NCI-H510A treated with DMSO at 0.1 percent for 48 hours (cell line): ENCODE data around the gene LIPH.

Experiments used
- DNase-seq: peaks from one replicate; lab custom pipeline; 2025; lab: John Stamatoyannopoulos, UW

Gene LIPH

DNA sequence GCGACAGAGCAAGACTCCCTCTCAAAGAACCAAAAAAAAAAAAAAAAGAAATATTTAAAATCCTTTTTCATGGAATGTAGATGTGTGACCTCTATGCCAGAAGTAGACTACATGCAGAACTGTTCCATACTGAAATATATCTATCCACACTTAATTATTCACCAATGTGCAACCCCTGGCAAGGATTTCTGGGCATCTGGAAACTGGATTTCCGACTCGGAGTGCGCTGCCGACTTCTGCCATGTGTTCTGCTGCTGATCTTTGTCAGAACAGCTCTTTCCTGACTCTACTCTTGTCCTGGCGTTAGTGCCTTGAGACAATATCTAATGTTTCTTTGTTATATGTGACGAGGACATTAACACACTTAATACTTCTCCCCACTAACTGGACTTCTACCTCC is 11.7 kb downstream of the LIPH start:
- DNase-seq, result no peak

DNA sequence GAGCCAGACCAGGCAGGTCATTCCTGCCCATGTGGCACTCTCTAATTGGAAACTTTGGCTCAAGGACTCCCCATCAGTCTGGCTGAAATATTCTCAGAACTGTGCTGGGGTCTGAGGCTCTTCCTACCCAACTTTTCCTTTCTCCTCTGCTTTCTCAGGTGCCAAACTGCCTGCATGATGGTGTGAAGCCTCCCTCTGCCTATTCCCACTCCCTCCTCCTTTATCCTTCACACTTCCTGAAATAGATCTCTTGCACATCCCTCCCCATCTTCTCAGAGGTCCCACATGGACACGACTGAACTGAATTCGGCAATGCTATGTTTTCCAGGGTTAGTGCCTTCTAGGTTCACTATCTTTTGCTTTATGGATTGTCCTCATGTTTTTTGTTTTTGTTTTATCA is 12.5 kb downstream of the LIPH start:
- no peak for DNase-seq

GRCh38 chr3:185537369-185537970 is 14.9 kb downstream of the LIPH start:
- peak; percentile 37 for DNase-seq

DNA sequence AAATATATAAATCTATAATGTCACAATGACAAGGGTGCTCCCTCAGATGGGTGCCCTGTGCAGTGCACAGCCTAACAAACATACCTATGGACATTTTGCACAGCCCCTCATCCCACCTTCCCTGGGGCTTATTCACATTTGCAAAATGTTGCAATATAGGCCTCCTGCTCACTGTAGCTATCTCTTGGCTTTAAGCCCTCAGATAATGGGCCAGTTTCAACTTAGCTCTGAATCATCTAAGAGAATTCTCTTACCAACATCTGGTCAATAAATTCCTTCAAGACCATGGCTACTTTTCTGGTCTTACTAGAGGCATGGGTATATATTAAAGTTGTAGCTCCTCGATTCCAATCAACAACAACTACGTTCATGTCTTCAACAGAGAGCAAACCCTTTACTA is 17.9 kb downstream of the LIPH start:
- DNase-seq, result no peak

- no peak for DNase-seq
Observed at GRCh38 chr3:185532901-185533300, 19.5 kb downstream of the LIPH start.

- DNase-seq, result no peak
Observed at GRCh38 chr3:185530856-185531255, 21.5 kb downstream of the LIPH start.

GRCh38 chr3:185528532-185528931 is 23.9 kb downstream of the LIPH start:
- no peak for DNase-seq

GRCh38 chr3:185527364-185527763 is 25.0 kb downstream of the LIPH start:
- DNase-seq, result no peak

- no peak for DNase-seq
Observed at GRCh38 chr3:185526349-185526951, 25.9 kb downstream of the LIPH start.

- no peak for DNase-seq
Observed at GRCh38 chr3:185521349-185522138, 30.8 kb downstream of the LIPH start.

GRCh38 chr3:185519021-185519420 is 33.4 kb downstream of the LIPH start:
- DNase-seq, result peak; percentile 5

GRCh38 chr3:185517387-185518130 is 34.8 kb downstream of the LIPH start:
- DNase-seq, result no peak

DNA sequence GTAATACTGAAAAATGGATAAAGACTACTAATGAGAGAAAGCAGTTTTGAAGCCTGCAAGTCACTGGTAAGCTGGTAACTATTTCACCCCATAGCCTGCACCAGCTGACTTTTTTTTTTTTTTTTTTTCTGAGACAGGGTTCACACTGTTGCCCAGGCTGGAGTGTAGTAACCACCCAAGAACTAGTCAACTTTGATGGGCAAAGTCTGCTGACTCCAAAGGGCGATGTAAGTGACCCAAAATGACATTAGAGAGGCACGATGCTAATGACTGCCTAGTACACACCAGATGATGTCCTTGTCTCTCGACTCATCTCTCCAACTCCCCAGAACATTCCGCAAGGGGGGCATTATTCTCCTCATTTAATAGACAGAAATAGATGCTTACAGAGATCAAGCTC is 40.7 kb downstream of the LIPH start:
- DNase-seq, result no peak

DNA sequence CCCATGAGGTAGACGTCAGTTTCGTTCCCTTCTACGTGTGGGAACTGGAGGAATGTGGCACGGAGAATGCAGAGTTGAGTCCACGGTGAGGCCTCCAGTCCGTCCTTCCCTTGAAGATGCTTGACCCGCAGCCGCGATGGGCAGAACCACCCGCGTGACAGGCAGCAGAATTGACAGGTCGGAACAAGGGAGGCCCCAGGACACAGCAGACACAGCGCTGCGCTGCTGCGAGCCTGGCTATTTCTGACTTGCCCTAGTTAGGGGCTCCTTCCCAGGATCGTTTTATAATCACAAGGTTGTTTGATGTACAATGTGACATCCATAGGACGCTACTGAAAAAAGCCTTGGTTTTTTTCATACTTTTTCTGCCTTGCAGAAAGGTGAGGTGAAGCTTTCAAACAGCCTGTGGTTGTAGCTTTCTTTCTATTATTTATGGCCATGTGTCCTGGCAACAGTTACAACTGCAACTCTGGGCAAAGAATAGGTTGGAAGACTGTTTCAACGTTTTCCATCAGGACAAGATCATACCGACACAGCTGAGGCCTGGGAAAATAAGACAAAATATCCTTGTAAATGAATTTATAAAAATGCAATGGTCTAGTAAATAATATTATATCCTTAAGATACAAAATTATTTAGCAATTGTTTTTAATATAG is 43.9 kb downstream of the LIPH start:
- DNase-seq, result no peak

DNA sequence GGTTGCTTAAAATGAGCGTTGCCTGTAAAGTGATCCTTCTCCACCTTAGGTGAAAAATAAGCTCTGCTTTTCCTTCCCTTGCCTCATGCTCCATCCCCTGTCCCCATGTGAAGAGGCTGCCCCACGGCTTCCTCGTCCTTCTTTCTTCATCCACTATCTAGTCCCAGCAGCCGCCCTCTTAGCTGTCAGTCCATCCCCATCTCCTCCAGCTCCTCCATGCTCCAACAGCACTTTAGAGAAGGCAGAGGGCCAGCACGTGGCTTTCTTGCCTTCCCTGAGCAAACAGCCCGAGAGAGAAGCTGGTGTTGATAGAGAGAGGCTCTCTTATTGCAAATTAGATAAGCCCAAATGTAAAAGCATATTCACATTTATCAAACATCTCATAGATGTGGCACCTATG is 44.5 kb downstream of the LIPH start:
- no peak for DNase-seq

- no peak for DNase-seq
Observed at GRCh38 chr3:185504636-185505035, 47.8 kb downstream of the LIPH start.

DNA sequence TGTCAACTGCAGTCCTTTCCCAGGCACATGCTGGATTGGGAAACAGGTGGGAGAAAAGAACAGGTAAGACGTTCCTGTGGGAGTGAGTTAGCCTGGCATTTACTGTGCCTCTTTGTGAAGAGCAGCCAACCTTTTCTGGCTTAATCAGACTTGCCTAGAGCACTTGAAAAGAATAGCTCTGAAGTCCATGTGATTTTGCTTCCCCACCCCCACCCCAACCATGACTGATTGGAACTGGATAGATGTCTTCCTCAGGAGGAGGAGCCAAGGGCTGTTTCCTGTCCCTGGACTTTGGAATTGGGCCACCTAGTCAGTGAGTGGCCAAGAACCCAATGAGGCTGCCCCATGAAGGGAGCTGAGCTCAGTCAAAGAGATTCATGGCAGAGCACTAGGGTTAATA is 48.9 kb downstream of the LIPH start:
- DNase-seq, result no peak

DNA sequence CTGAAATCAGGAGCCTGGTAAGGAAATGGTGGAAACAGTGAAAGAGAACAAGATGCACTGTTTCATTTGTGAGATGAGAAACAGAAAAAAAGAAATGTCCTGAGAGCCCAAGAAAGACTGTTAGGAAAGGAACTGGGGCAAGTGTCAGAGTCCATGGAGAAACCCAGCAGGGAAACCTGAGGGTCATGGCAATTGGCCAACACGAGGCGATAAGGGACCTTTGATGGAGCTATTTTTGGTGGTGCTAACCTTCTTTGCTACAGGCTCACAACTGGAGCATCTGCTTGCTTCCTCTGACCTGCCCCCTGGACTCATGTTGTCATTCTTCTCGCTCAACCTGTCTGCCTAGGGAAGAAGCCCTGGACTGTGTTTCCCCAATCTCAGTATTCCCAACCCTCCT is 49.4 kb downstream of the LIPH start:
- no peak for DNase-seq

DNA sequence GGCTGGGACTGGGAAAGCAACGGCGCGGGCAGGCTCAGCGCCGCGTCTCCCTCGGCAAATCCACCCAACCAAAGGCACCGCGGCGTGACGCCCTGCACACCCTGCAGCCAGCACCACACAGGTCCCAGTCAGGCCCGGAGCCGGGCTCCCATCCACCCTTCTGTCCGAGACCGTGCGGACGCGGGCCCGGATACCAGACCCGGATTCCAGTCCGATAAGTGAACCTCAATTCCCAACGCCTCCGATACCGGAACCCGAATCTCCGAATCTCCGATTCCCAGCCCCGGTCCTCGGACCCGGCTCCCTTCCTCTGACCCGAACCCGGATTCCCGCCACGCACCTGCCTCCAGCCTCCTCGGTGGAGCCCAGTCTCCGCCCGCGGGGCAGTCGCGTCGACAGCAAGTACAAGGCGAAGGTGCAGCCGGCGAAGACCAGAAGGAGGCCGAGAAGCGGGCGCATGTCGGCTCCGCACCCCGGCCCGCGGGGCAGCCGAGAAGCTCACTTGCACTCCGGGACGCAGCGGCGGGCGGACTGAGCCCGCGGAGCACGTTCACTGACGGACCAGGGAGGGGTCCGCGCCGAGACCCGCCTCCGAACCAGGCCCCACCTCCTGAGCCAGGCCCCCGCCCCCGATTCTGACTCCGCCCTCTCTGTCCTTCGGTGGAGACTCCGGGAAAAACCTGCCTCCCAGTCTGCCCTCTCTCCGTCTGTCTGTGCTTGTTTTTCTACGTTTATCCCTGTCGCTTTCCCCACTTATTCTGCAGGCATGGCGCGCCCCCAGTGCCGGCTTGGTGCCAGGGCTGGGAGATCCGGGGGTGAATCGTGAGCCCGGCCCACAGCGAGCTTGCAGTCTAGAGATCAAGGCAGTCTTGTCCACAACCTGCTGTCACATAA is 53.6 kb downstream of the LIPH start, which contains the start of gene TMEM41A:
TMEM41A (minus strand) TSS at position 533 of the 894 bp plus-strand sequence; CDS start at position 459, 74 bp downstream.
- peak; percentile 90 for DNase-seq

GRCh38 chr3:185490241-185490640 is 62.1 kb downstream of the LIPH start:
- DNase-seq, result no peak

DNA sequence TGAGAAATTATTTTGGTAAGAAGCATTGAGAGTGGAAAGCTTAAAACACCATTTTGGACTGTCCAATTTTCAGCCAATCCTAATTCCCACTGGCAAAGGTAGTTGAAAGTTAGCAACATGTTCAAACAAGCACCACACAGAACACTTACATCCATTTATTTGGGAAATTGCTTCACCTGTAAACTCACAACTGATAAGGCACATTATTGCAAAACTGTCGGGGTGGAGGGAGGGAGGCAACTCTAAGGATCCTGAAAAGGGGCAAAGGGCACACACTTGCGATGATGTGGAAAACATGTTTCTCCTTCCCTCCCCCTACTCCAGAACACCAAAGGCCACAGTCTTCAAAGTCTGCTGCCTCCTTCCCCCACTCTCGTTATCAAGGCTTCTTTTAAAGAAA is 62.9 kb downstream of the LIPH start:
- DNase-seq, result no peak
